Lower leg skin (tissue), 3 donors: ENCODE measurements around the gene JUNB.

Experiments
- CTCF ChIP-seq, 3 donors: fragments of 450-650 bp; IDR thresholded peaks; one replicate each; pipeline ENCODE4 v1.5.1; 2016; ENCODE audit warnings: antibody characterized with exemption in 3 of 3, mild to moderate bottlenecking in 3 of 3, moderate library complexity in 2 of 3
- POLR2A ChIP-seq, 2 donors: fragments of 450-650 bp; IDR thresholded peaks; one replicate each; pipeline ENCODE4 v1.6.1; 2016 to 2017; ENCODE audit warnings: antibody characterized with exemption in 2 of 2, mild to moderate bottlenecking in 1 of 2, moderate library complexity in 1 of 2

GRCh38 chr19:12764698-12765097 is 26.6 kb upstream of the JUNB start:
- TF ChIP-seq CTCF (IDR thresholded peaks at IDR 0.05) (no peak), POLR2A (IDR thresholded peaks at IDR 0.05) (no peak)
